ENCODE data around the gene PPP1R1B. TPM values are rescaled to one million over a fixed set of nuclear protein-coding genes. Genes with fewer than 3 reads are reported as not detected.

The PPP1R1B gene
- total RNA-seq, 2 experiments from 2014 or later: not detected

DNA sequence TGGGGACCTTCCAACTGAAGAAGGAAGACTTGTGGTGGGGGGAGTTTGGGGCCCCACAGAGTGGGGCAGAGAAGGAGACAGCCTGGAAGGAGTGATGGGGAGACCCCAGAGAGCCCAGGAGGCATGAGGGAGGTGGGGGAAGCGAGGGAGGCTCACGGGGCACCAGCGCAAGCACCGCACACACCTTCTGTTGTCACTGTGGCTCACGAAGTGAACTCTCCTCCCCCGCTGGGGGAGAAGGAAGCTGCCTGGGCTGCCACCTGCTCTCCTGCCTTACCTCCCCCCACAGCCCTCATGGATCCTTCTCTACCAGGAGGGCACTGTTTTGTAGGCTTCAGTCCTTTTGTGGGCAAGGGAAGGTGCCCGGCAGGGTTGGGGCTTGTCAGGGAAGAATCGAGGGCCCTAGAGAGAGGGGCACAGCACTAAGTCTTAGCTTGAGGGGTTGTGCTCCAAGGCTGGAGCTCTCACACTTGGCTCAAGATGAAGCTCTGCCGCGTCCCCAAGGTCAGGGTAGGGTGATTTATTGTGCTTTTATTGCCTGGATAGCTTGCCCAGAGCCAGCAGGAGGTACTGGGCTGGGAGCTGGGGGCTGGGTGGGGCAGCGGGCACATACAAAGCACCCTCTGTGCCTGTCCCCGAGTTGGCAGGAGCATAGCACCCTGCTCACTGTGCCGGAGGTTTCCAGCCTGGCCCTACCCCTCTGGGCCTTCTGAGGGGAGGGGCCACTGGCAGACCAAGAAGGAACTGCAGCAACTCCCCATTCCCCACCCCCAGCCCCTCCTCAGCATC lies 5.6 kb downstream of the PPP1R1B start:
- no peak for DNase-seq
- H3K4me3 Mint-ChIP-seq: no peak overlapping the region
- H3K36me3 Mint-ChIP-seq: no peaks in the 10 kb centered on the region

DNA sequence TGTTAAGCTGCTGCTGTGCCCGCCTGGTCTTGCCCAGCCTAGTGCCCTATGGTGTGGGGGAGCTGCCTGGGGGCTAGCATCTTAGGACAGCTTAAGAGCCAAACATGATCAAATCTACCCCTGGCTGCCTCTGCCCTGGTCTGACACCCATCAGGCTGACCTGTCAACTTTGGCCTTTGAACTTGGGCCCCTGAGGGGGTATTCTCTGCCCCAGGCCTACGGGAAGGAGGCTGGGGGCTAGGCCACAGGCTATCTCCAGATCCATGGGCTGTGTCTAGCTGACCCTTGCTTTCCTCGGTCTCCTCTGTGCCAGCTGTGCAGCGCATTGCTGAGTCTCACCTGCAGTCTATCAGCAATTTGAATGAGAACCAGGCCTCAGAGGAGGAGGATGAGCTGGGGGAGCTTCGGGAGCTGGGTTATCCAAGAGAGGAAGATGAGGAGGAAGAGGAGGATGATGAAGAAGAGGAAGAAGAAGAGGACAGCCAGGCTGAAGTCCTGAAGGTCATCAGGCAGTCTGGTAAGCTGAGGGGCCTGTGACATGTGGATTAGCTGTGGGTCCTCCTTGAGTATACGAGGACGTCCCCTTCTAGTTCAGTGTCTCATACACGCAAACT lies 6.9 kb downstream of the PPP1R1B start:
- H3K36me3 Mint-ChIP-seq: peaks cover 3% of the 10 kb centered on the region
- H3K27me3 Mint-ChIP-seq: peaks cover 2% of the 10 kb centered on the region
- H3K27ac Mint-ChIP-seq: no peak overlapping the region
- H3K9me3 Mint-ChIP-seq: no peaks in the 10 kb centered on the region
- peaks cover 15% of the 10 kb centered on the region for H3K4me1 Mint-ChIP-seq
- H3K4me3 Mint-ChIP-seq: no peak overlapping the region
- DNase-seq: no peak

More for the DNA sequence above, 5.6 kb downstream of the PPP1R1B start:
- H3K27me3 Mint-ChIP-seq: peaks cover 13% of the 10 kb centered on the region
- no peak overlapping the region for H3K27ac Mint-ChIP-seq
- peaks cover 4% of the 10 kb centered on the region for H3K4me1 Mint-ChIP-seq
- H3K9me3 Mint-ChIP-seq: no peaks in the 10 kb centered on the region

DNA sequence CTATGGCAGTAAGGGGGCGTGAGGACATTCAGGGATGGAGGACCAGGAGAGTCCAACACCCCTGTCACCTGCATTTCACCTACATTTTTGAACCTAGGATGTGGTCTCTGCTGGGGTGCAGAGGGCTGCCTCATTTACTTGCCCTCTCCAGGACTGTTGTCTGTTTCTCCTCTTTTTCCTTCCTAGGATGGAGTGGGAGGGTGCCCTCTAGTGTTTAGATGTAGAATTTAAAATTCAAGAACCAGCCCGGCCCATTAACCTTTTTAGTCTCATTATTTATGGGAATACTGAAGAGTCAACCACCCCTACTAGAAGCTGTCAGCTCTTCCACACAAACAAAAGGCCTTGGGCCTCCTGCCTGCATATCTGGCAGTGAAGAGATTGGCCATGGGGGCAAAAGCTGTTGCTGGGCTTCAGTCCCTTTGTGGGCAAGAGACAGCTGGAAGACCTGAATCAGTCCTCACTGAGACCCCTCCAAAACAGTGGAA lies 7.7 kb downstream of the PPP1R1B start:
- Mint-ChIP-seq H3K27ac (no peak overlapping the region), H3K4me1 (peaks cover 20% of the 10 kb centered on the region), H3K27me3 (no peaks in the 10 kb centered on the region), H3K9me3 (no peaks in the 10 kb centered on the region), H3K4me3 (no peak overlapping the region), H3K36me3 (peaks cover 4% of the 10 kb centered on the region)
- no peak for DNase-seq

DNA sequence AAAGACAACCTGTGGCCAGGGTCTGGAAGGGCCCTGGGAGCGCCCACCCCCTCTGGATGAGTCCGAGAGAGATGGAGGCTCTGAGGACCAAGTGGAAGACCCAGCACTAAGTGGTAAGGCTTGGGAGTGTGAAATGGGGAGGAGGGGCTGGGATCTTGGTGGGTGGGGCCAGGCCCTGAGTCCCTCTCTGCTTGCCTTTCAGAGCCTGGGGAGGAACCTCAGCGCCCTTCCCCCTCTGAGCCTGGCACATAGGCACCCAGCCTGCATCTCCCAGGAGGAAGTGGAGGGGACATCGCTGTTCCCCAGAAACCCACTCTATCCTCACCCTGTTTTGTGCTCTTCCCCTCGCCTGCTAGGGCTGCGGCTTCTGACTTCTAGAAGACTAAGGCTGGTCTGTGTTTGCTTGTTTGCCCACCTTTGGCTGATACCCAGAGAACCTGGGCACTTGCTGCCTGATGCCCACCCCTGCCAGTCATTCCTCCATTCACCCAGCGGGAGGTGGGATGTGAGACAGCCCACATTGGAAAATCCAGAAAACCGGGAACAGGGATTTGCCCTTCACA lies 8.9 kb downstream of the PPP1R1B start:
- Mint-ChIP-seq H3K4me3 (no peak overlapping the region), H3K27me3 (no peaks in the 10 kb centered on the region), H3K27ac (no peak overlapping the region), H3K9me3 (no peaks in the 10 kb centered on the region), H3K4me1 (peaks cover 29% of the 10 kb centered on the region), H3K36me3 (peaks cover 5% of the 10 kb centered on the region)
- no peak for DNase-seq

DNA sequence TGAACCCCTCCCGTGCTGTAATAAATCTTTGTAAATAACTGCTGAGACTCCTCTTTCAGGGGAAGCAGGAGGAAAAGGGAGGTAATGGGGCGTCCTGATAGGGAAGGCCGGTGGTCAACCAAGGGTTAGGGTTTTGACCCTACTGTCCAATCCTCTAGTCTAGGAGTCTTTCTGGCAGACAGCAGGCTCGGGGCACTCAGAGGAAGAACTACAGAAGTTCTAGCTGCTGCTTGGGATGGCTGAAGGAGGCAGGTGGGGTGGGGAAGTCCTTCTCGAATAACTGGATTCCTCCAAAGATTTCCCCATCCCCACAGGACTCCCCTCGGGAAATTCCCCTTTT lies 9.8 kb downstream of the PPP1R1B start:
- Mint-ChIP-seq H3K36me3 (peaks cover 5% of the 10 kb centered on the region), H3K27ac (peak overlapping the region; percentile 82), H3K9me3 (no peaks in the 10 kb centered on the region), H3K4me1 (peaks cover 36% of the 10 kb centered on the region), H3K4me3 (peak overlapping the region; percentile 93), H3K27me3 (no peaks in the 10 kb centered on the region)
- DNase-seq: no peak

DNA sequence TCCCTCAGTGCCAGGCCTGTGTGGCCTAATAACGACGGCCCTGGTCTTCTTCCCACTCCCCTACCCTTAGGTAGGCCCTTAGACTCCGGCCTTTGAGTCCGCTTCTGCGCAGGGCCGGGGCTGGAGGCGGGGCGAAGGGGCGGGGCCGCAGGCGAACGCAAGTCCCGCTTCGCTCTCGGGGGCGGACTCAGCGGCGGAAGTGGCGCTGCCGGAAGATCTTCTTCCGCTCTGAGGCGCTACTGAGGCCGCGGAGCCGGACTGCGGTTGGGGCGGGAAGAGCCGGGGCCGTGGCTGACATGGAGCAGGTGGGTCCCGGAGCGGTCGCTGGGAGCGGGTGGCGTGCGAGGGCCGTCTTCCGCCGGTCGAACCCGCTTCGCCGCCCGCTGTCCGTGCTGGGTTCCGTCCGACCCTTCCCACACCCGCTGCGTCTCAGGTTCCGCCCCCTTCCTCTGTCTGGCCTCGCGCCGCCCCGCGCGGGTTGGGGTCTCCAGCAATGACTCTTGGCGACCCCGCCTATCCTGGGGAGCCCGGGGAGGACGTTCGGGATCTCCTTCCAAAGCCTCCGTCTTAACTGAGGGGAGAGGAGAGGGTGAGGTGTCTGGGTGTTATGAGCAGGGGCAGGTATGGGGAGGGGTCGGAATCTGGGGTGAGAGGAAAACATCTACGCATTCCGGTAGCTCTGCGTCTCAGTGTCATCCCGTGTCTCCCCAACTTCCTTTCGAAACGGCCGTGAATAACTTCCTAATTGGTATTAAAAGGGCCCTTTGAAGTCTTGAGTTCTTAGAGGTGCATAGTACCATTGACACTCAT lies 10.4 kb downstream of the PPP1R1B start, which contains the start of gene STARD3:
STARD3 (plus strand) TSS at position 218 of the 810 bp plus-strand sequence. CDS start 16,388 bp downstream, outside the sequence.
- no peaks in the 10 kb centered on the region for H3K27me3 Mint-ChIP-seq
- H3K36me3 Mint-ChIP-seq: peaks cover 5% of the 10 kb centered on the region
- H3K9me3 Mint-ChIP-seq: no peaks in the 10 kb centered on the region
- peak; percentile 92 for DNase-seq
- H3K27ac Mint-ChIP-seq: peak within 1 kb of the TSS; percentile 82
- peak within 1 kb of the TSS; percentile 93 for H3K4me3 Mint-ChIP-seq
- H3K4me1 Mint-ChIP-seq: peaks cover 41% of the 10 kb centered on the region

DNA sequence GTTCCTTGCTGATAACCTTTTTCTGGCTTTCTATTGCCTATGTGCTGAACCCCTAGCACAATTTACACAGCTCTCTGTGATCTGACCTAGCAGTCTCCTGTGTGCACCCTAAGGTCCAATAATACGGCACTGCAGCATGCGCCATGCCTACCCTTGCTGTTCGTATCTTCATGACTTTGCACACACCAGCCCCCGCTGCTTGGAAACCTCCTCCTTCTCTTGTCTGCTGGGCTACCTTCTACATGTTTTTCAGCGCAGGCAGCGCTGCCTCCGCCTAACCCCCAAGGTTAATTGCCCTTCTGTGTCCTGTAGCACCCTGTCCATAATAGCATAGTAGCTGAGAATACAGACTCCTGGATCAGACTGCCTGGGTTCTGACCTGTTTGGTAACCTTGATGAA lies 11.6 kb downstream of the PPP1R1B start:
- DNase-seq: no peak
- Mint-ChIP-seq H3K27ac (peak overlapping the region; percentile 82), H3K9me3 (no peaks in the 10 kb centered on the region), H3K36me3 (peaks cover 5% of the 10 kb centered on the region), H3K4me1 (peaks cover 51% of the 10 kb centered on the region), H3K27me3 (no peaks in the 10 kb centered on the region), H3K4me3 (peak overlapping the region; percentile 93)

DNA sequence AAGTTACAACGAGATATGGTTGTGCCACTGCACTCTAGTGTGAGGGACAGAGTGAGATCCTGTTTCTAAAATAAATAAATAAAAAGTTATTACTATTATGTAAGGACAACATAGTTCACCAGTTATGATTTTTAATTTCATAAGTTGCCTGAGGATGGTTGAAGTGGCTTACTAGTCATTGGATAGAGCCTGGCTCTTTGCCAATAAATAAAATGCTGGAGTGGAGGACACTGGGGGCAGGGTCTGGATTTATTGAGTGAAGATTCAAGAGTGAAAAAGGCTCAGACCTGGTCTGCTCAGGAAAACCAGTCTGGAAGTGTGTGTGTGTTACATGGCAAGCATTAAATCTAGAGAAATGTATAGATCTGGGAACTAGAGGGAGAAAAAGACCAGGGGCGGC lies 12.3 kb downstream of the PPP1R1B start:
- no peaks in the 10 kb centered on the region for H3K27me3 Mint-ChIP-seq
- H3K9me3 Mint-ChIP-seq: no peaks in the 10 kb centered on the region
- H3K4me3 Mint-ChIP-seq: no peak overlapping the region
- H3K27ac Mint-ChIP-seq: no peak overlapping the region
- DNase-seq: no peak
- H3K36me3 Mint-ChIP-seq: peaks cover 5% of the 10 kb centered on the region
- H3K4me1 Mint-ChIP-seq: peaks cover 57% of the 10 kb centered on the region

DNA sequence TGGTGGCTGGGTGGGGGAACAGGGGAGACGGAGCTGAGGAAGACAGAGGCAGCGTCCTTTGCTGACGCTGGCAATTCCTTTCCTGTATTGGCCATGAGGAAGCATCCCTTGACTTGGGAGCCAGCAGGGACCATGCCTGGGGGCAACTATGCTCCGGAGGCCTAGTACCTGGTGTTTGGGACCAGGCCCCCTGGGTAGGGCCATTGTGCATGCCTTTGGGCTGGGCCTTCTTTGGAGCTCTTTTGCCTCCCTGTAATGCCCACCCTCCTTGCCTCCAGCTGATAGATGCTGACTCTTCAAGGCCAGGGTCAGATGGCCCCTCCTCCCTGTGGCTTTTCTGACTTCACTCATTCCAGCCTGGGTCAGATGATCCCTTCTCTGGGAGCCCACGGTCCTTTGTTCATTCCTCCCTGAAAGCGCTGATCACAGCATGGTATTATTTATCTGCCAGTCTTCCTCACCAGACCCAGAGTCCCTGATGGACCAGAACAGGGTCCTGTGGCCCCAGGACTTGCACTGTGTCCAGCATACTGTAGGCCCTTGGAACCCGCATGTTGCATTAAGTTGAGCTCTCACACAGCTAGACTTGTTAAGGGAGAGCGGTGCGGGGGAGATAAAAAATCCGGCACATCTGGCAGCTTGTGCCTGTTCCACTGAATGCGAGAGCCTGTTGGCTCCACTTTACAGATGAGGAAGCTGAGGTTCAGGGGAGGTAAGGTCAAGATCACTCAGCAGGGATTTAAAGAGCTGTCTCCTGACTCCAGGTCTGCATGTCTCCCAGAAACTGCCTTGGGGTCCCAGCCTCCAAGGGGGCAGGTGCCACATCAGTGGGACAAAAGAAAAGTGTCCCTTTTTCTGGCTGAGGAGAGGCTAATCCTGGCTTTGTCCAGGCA lies 13.1 kb downstream of the PPP1R1B start:
- Mint-ChIP-seq H3K27ac (no peak overlapping the region), H3K4me1 (peaks cover 61% of the 10 kb centered on the region), H3K27me3 (no peaks in the 10 kb centered on the region), H3K36me3 (peaks cover 5% of the 10 kb centered on the region), H3K4me3 (no peak overlapping the region), H3K9me3 (no peaks in the 10 kb centered on the region)
- DNase-seq: no peak

DNA sequence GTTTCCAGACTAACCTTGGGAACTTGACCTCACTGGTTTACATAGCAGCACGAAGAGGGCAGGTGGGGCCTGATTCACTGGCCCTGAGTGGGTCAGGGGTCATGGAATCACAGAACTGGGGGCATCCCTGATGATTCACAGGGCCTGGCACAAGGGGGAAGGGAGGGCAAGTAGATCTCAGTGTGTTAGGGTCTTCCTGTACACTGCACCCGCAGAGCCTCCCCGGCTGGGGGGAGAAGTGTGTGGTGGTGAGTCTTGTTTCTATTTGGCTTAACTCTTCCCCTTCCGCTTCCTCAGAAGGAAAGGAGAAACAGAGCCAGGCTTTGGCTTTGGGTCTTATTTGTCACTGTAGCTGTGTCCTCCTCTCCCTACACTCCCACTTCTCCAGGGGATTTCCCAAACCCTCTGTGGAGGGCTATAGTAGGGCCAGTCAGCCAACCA lies 13.9 kb downstream of the PPP1R1B start:
- peaks cover 8% of the 10 kb centered on the region for H3K36me3 Mint-ChIP-seq
- no peaks in the 10 kb centered on the region for H3K27me3 Mint-ChIP-seq
- H3K27ac Mint-ChIP-seq: peak overlapping the region; percentile 39
- DNase-seq: no peak
- no peaks in the 10 kb centered on the region for H3K9me3 Mint-ChIP-seq
- peak overlapping the region; percentile 18 for H3K4me3 Mint-ChIP-seq
- H3K4me1 Mint-ChIP-seq: peaks cover 64% of the 10 kb centered on the region

DNA sequence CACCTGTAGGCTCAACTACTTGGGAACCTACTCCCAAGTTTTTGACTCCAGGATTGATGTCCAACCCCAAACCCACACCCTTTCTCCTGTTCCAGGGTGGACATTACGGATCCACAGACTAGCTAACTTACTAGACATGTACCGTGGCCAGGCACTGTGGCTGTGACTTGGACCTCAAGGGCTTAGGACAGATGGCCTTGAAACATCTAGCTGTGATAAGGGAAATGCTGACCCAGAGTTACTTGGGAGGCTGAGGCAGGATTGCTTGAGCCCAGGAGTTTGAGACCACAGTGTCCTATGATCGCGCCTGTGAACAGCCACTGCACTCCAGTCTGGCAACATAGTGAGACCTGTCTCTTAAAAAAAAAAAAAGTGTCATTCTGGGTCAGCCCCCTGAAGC lies 14.3 kb downstream of the PPP1R1B start:
- Mint-ChIP-seq H3K27me3 (no peaks in the 10 kb centered on the region), H3K36me3 (peaks cover 9% of the 10 kb centered on the region), H3K4me1 (peaks cover 65% of the 10 kb centered on the region), H3K9me3 (no peaks in the 10 kb centered on the region), H3K4me3 (no peak overlapping the region), H3K27ac (no peak overlapping the region)
- no peak for DNase-seq

DNA sequence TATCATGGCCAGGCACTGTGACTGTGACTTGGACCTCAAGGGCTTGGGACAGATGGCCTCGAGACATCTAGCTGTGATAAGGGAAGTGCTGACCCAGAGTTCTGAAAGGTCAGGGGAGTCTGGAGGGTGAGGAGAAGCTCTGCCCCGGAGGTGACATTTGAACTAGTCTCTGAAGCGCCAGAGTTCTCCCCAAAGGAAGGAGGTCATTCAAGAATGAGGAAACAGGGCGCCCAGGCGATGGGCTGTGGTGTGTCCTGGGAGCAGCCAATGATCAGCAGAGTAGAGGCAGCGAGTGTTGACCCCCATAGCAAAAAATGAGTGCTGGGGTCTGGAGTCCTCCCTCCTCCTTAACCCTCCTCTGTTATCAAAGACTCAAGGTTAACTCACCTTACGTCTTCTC lies 15.1 kb downstream of the PPP1R1B start:
- H3K4me3 Mint-ChIP-seq: no peak overlapping the region
- H3K4me1 Mint-ChIP-seq: peaks cover 60% of the 10 kb centered on the region
- no peaks in the 10 kb centered on the region for H3K9me3 Mint-ChIP-seq
- no peak for DNase-seq
- peaks cover 9% of the 10 kb centered on the region for H3K36me3 Mint-ChIP-seq
- H3K27me3 Mint-ChIP-seq: no peaks in the 10 kb centered on the region
- no peak overlapping the region for H3K27ac Mint-ChIP-seq

DNA sequence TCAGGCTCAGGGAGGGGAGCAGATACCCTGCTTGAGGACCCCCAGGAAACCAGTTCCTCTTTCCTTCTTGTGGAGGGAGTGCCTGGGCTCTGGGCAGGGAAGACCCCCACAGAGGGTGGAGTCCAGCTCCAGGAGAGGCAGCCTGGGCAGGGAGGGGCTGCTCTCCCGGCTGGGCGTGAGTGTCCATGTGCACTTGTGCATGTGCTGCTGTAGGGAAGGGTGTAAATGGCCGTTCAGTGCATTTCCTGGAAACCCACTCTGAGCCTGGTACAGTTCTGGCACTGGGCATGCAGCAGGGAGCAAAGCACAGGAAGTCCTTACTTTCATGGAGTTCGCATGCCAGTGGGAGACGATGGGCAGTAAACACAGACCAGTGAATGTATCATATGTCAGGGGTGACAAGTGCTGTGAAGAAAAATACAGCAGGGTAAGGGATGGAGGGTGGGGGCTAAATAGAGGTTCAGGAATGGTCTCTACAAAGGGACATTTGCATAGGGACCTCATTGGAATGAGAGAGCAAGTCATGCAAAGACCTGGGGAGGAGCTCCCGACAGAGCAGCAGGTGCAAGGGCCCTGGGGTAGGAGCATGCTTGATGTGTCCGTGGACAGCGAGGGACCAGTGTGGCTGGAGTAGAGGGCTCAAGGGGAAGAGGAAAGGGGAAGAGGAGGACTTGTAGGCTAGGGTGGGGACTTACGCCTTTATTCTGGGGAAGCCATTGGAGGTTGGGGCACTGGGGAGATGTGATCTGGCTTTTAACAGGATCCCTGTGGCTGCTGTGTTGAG lies 15.7 kb downstream of the PPP1R1B start:
- Mint-ChIP-seq H3K36me3 (peaks cover 9% of the 10 kb centered on the region), H3K4me3 (no peak overlapping the region), H3K27me3 (no peaks in the 10 kb centered on the region), H3K9me3 (no peaks in the 10 kb centered on the region), H3K27ac (no peak overlapping the region), H3K4me1 (peaks cover 60% of the 10 kb centered on the region)
- DNase-seq: no peak
